H9 (cell line): ENCODE data around the gene FAM120C. TPM values are rescaled to one million over a fixed set of nuclear protein-coding genes. Genes with fewer than 3 reads are reported as not detected.

Experiments used
- DNase-seq: peaks from one replicate; pipeline ENCODE4 v3.0.0-alpha.2; 2017
- H2AFZ ChIP-seq: one replicate; pipeline ENCODE4 v1.6.1; 2013; ENCODE audit warnings: mild to moderate bottlenecking, low read length, control low read depth, moderate library complexity
- H2AK5ac ChIP-seq: 2 replicates; pipeline ENCODE4 v1.6.1; 2013; ENCODE audit warnings: low read length, control low read depth, mixed read lengths; ENCODE audit not compliant: insufficient read length
- H2BK120ac ChIP-seq: one replicate; pipeline ENCODE4 v1.6.1; 2013; ENCODE audit warnings: low read depth, mild to moderate bottlenecking, low read length, control low read depth, inconsistent platforms; ENCODE audit not compliant: poor library complexity, severe bottlenecking
- H2BK12ac ChIP-seq: 2 replicates; pipeline ENCODE4 v1.6.1; 2013; ENCODE audit warnings: low read length, control low read depth, mixed read lengths, low read depth; ENCODE audit not compliant: insufficient read length
- H2BK15ac ChIP-seq: 2 replicates; pipeline ENCODE4 v1.6.1; 2013; ENCODE audit warnings: low read depth, low read length, control low read depth
- H2BK20ac ChIP-seq: one replicate; pipeline ENCODE4 v1.6.1; 2013; ENCODE audit warnings: low read depth, mild to moderate bottlenecking, low read length, control low read depth, inconsistent platforms; ENCODE audit not compliant: poor library complexity, severe bottlenecking
- H2BK5ac ChIP-seq: 2 replicates; pipeline ENCODE4 v1.6.1; 2013; ENCODE audit warnings: low read length, control low read depth, mixed read lengths; ENCODE audit not compliant: insufficient read length
- H3K14ac ChIP-seq: 2 replicates; pipeline ENCODE4 v1.6.1; 2013; ENCODE audit warnings: low read length, control low read depth; ENCODE audit not compliant: insufficient read depth
- H3K18ac ChIP-seq: 2 replicates; pipeline ENCODE4 v1.6.1; 2013; ENCODE audit warnings: low read depth, mild to moderate bottlenecking, mixed read lengths, low read length, control low read depth; ENCODE audit not compliant: insufficient read length
- H3K23ac ChIP-seq: 2 replicates; pipeline ENCODE4 v1.6.1; 2013; ENCODE audit warnings: low read length, control low read depth, mixed read lengths, low read depth; ENCODE audit not compliant: insufficient read length
- H3K23me2 ChIP-seq: 2 replicates; pipeline ENCODE4 v1.6.1; 2013; ENCODE audit warnings: low read depth, mild to moderate bottlenecking, mixed read lengths, low read length, control low read depth; ENCODE audit not compliant: insufficient read length, poor library complexity, severe bottlenecking
- H3K27ac ChIP-seq: 2 replicates; pipeline ENCODE4 v1.5.1; 2013; ENCODE audit warnings: low read length, control low read depth, mixed read lengths, low read depth; ENCODE audit not compliant: insufficient read length
- H3K27me3 ChIP-seq: 2 replicates; pipeline ENCODE4 v1.6.1; 2013; ENCODE audit warnings: low read length, control low read depth, inconsistent platforms; ENCODE audit not compliant: insufficient read depth
- H3K4ac ChIP-seq: 2 replicates; pipeline ENCODE4 v1.6.1; 2013; ENCODE audit warnings: low read depth, mild to moderate bottlenecking, control low read depth, inconsistent platforms, low read length, moderate library complexity
- H3K4me1 ChIP-seq: 2 replicates; pipeline ENCODE4 v1.6.1; 2013; ENCODE audit warnings: low read length, control low read depth, inconsistent platforms; ENCODE audit not compliant: insufficient read depth
- H3K4me2 ChIP-seq: 2 replicates; pipeline ENCODE4 v1.6.1; 2013; ENCODE audit warnings: low read length, control low read depth, mixed read lengths; ENCODE audit not compliant: insufficient read length, insufficient read depth
- H3K56ac ChIP-seq: 2 replicates; pipeline ENCODE4 v1.6.1; 2013; ENCODE audit warnings: low read depth, mild to moderate bottlenecking, mixed read lengths, low read length, control low read depth; ENCODE audit not compliant: insufficient read length
- H3K79me1 ChIP-seq: 2 replicates; pipeline ENCODE4 v1.6.1; 2013; ENCODE audit warnings: low read depth, mild to moderate bottlenecking, moderate library complexity, low read length, control low read depth, inconsistent platforms; ENCODE audit not compliant: insufficient read depth, poor library complexity, severe bottlenecking
- H3K79me2 ChIP-seq: 2 replicates; pipeline ENCODE4 v1.6.1; 2013; ENCODE audit warnings: low read length, control low read depth, inconsistent platforms; ENCODE audit not compliant: insufficient read depth
- H3K9ac ChIP-seq: 2 replicates; pipeline ENCODE4 v1.6.1; 2013; ENCODE audit warnings: low read length, control low read depth, mixed read lengths; ENCODE audit not compliant: insufficient read length; ENCODE audit errors: extremely low read depth
- H3K9me3 ChIP-seq: one replicate; pipeline ENCODE4 v1.6.1; 2013; ENCODE audit warnings: low read depth, low read length, inconsistent platforms; ENCODE audit not compliant: control insufficient read depth
- H3T11ph ChIP-seq: one replicate; pipeline ENCODE4 v1.6.1; 2013; ENCODE audit warnings: mild to moderate bottlenecking, low read length, control low read depth, inconsistent platforms
- H4K20me1 ChIP-seq: one replicate; pipeline ENCODE4 v1.6.1; 2013; ENCODE audit not compliant: control insufficient read depth, insufficient read length, insufficient read depth
- H4K5ac ChIP-seq: 2 replicates; pipeline ENCODE4 v1.6.1; 2013; ENCODE audit warnings: low read depth, mild to moderate bottlenecking, mixed read lengths, low read length, control low read depth; ENCODE audit not compliant: insufficient read length
- H4K8ac ChIP-seq: replicated peaks from 2 replicates; pipeline ENCODE4 v1.6.1; 2013; ENCODE audit warnings: low read length, control low read depth, mixed read lengths, low read depth; ENCODE audit not compliant: insufficient read length
- H4K91ac ChIP-seq: 2 replicates; pipeline ENCODE4 v1.6.1; 2013; ENCODE audit warnings: low read depth, mild to moderate bottlenecking, moderate library complexity, mixed read lengths, low read length, control low read depth; ENCODE audit not compliant: insufficient read length
- H3K27ac Mint-ChIP-seq, 3 experiments: 2 replicates in 2 of 3; 3 replicates in 1 of 3; pipeline ENCODE4 v1.8.0; 2020 to 2021; ENCODE audit warnings: mixed read lengths in 3 of 3, mild to moderate bottlenecking in 1 of 3, moderate library complexity in 1 of 3
- H3K27me3 Mint-ChIP-seq: 2 replicates; pipeline ENCODE4 v1.8.0; 2021; ENCODE audit warnings: low read depth, mild to moderate bottlenecking, moderate library complexity, mixed read lengths
- H3K36me3 Mint-ChIP-seq, 3 experiments: 2 replicates in 2 of 3; 3 replicates in 1 of 3; pipeline ENCODE4 v1.8.0; 2020 to 2021; ENCODE audit warnings: low read depth in 3 of 3, mixed read lengths in 3 of 3; ENCODE audit not compliant: insufficient read depth in 1 of 3
- H3K4me1 Mint-ChIP-seq, 2 experiments: 2 replicates each; pipeline ENCODE4 v1.8.0; 2020; ENCODE audit warnings: mixed read lengths in 2 of 2
- H3K4me3 Mint-ChIP-seq, 2 experiments: 2 replicates in 1 of 2; 3 replicates in 1 of 2; pipeline ENCODE4 v1.8.0; 2020 to 2021; ENCODE audit warnings: mild to moderate bottlenecking in 2 of 2, mixed read lengths in 2 of 2, moderate library complexity in 1 of 2
- H3K9me3 Mint-ChIP-seq, 2 experiments: 2 replicates in 1 of 2; 3 replicates in 1 of 2; pipeline ENCODE4 v1.8.0; 2020; ENCODE audit warnings: mild to moderate bottlenecking in 2 of 2, mixed read lengths in 2 of 2, moderate library complexity in 1 of 2
- WGBS: extraction: QIAGEN DNeasy Blood & Tissue Kit; methylation state at CpG from one replicate; pipeline ENCODE4 v1.1.7; 2013; ENCODE audit warnings: missing lambda C conversion rate, low lambda C conversion rate, mixed read lengths; ENCODE audit not compliant: insufficient read length; ENCODE audit errors: extremely low coverage; 5-methylcytosine and 5-hydroxymethylcytosine counted together
- total RNA-seq: library from RNA; stranded (reverse); gene quantifications from 2 replicates; pipeline ENCODE4 v1.2.1, GENCODE V29; 2021
- TF ChIP-seq, protein P1 (sequence below): fragments of 200-600 bp; sonication (generic); conservative IDR thresholded peaks from 3 replicates; pipeline ENCODE4 v1.8.0; 2021; ENCODE audit warnings: antibody characterized with exemption, mild to moderate bottlenecking

The FAM120C gene
- total RNA-seq, 1 experiment from 2014 or later = 9.2 TPM

DNA sequence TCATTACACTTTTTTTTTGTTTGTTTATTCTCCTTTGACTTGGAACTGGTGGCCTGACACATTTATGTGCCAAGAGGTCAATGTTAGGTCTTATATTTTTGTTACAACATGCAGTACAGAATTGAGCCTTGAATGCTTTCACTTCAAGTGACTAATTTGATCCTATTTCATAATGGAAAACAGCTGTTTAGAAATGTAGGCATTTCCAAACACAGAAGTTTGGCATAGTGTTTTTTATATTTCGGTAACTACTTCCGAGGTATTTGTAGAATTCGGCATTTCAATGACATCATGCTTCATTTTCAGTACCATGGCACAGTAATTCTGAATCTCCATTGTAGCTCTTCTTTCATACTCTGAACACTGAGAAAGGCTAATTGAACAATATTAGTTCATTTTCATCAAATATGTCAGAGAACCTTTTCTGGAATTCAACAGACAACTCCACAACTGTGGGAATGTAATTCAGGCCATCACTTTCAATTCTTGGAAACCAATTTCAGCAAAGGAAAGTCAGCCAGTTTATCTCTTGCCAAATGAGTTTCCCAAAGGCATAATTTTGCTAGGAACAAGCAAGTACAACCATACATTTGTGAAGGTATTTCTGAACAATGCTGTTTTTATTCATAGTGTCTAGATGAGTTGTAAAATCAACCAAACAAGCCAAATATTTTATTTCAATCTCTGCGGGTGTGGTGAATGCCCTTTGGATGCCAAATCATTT lies 11.4 kb downstream of the FAM120C start:
- no peak overlapping the region for H2BK5ac ChIP-seq
- no peak overlapping the region for H3K56ac ChIP-seq
- Mint-ChIP-seq H3K27ac (no peak overlapping the region), H3K9me3 (peaks cover 41 to 56% of the 10 kb centered on the region in 2 experiments; a peak in 4 of 5 replicates), H3K36me3 (peaks cover 10 to 21% (median 10%) of the 10 kb centered on the region in 3 experiments), H3K4me3 (no peak overlapping the region), H3K4me1 (peaks cover 0 to 4% of the 10 kb centered on the region in 2 experiments; a peak in 1 of 4 replicates), H3K27me3 (no peaks in the 10 kb centered on the region)
- H2BK15ac ChIP-seq = no peak overlapping the region
- TF ChIP-seq, protein P1, sequence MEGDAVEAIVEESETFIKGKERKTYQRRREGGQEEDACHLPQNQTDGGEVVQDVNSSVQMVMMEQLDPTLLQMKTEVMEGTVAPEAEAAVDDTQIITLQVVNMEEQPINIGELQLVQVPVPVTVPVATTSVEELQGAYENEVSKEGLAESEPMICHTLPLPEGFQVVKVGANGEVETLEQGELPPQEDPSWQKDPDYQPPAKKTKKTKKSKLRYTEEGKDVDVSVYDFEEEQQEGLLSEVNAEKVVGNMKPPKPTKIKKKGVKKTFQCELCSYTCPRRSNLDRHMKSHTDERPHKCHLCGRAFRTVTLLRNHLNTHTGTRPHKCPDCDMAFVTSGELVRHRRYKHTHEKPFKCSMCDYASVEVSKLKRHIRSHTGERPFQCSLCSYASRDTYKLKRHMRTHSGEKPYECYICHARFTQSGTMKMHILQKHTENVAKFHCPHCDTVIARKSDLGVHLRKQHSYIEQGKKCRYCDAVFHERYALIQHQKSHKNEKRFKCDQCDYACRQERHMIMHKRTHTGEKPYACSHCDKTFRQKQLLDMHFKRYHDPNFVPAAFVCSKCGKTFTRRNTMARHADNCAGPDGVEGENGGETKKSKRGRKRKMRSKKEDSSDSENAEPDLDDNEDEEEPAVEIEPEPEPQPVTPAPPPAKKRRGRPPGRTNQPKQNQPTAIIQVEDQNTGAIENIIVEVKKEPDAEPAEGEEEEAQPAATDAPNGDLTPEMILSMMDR = no peak
- WGBS = no CpG with 5 or more reads among the region's 4 CpGs
- no peaks in the 10 kb centered on the region for H3K23me2 ChIP-seq
- H4K91ac ChIP-seq = no peak overlapping the region
- DNase-seq = no peak
- H2BK20ac ChIP-seq = no peak overlapping the region
- no peaks in the 10 kb centered on the region; the same call in 1 of the 2 replicates for H3K79me2 ChIP-seq
- H3K4ac ChIP-seq = no peak overlapping the region
- H2BK12ac ChIP-seq = no peak overlapping the region
- H3K9me3 ChIP-seq = peaks cover 36% of the 10 kb centered on the region
- H3K4me2 ChIP-seq = no peak overlapping the region
- H3K27me3 ChIP-seq = no peaks in the 10 kb centered on the region
- no peaks in the 10 kb centered on the region for H4K20me1 ChIP-seq
- no peak overlapping the region for H2AFZ ChIP-seq
- no peak overlapping the region for H3K18ac ChIP-seq
- H4K5ac ChIP-seq = no peak overlapping the region
- H3K9ac ChIP-seq = no peak overlapping the region
- no peak overlapping the region for H3T11ph ChIP-seq
- no peak overlapping the region for H3K27ac ChIP-seq
- no peak overlapping the region for H4K8ac ChIP-seq
- no peak overlapping the region for H3K14ac ChIP-seq
- H3K4me1 ChIP-seq = no peaks in the 10 kb centered on the region
- no peak overlapping the region for H2AK5ac ChIP-seq
- no peaks in the 10 kb centered on the region for H3K79me1 ChIP-seq
- H3K23ac ChIP-seq = no peak overlapping the region
- H2BK120ac ChIP-seq = no peak overlapping the region
